HCT116 (cell line): ENCODE results near the gene MALL. TPM values are rescaled to one million over a fixed set of nuclear protein-coding genes. Genes with fewer than 3 reads are reported as not detected.

Experiments
- ATF3 ChIP-seq: IDR thresholded peaks from 2 replicates; pipeline ENCODE4 v1.6.1; 2012
- CBX3 ChIP-seq: IDR thresholded peaks from 2 replicates; pipeline ENCODE4 v1.6.1; 2012; ENCODE audit warnings: low read depth
- EZH2 ChIP-seq: fragments of 200-600 bp; sonication (generic); IDR thresholded peaks from 2 replicates; pipeline ENCODE4 v1.6.1; 2017; ENCODE audit warnings: antibody characterized with exemption, mixed run types
- FOSL1 ChIP-seq: IDR thresholded peaks from 2 replicates; pipeline ENCODE4 v1.6.1; 2012; ENCODE audit warnings: low read depth
- REST ChIP-seq: IDR thresholded peaks from 2 replicates; pipeline ENCODE4 v1.6.1; 2012; ENCODE audit warnings: low read depth
- YY1 ChIP-seq: IDR thresholded peaks from 2 replicates; pipeline ENCODE4 v1.6.1; 2011; ENCODE audit warnings: low read length, low read depth, moderate library complexity, mild to moderate bottlenecking; ENCODE audit not compliant: insufficient replicate concordance; ENCODE audit errors: extremely low read depth
- ZFX ChIP-seq: fragments of 450-650 bp; IDR thresholded peaks from 2 replicates; pipeline ENCODE4 v1.6.1; 2017
- ZNF274 ChIP-seq: fragments of 200-500 bp; sonication (Bioruptor generic); IDR thresholded peaks from 2 replicates; pipeline ENCODE4 v1.6.1; 2014; ENCODE audit warnings: mild to moderate bottlenecking, low read depth, low read length, inconsistent platforms
- total RNA-seq: library from RNA; stranded (reverse); gene quantifications from one replicate; pipeline ENCODE4 v1.2.1, GENCODE V29; 2021; ENCODE audit not compliant: unreplicated experiment

The MALL gene
- total RNA-seq, 1 experiment from 2014 or later = 223 TPM

- TF ChIP-seq YY1 = no peak
- no peak for TF ChIP-seq EZH2
- TF ChIP-seq REST = no peak
- no peak for TF ChIP-seq ZFX
- no peak for TF ChIP-seq ZNF274
- no peak for TF ChIP-seq CBX3
- TF ChIP-seq FOSL1 = no peak
- TF ChIP-seq ATF3 = no peak
These were observed 12.3 kb downstream of the MALL start (continued) for GRCh38 chr2:110103061-110103961.
